Spleen (tissue), 7 donors: Measurements from ENCODE around the gene ATP10A.

Experiments
- CTCF ChIP-seq, 11 experiments: fragments of 200-600 bp in 7 of 11; fragments of 450-650 bp in 4 of 11; sonication (generic) in 4 of 11; IDR thresholded peaks in 8 of 11; conservative IDR thresholded peaks in 3 of 11; 1 replicate in 7 of 11; 2 replicates in 4 of 11; pipeline versions ENCODE4 v1.4.0 to v1.8.0; 2016 to 2021; ENCODE audit warnings: antibody characterized with exemption in 11 of 11, inconsistent platforms in 4 of 11, mild to moderate bottlenecking in 1 of 11
- POLR2A ChIP-seq, 3 donors: fragments of 450-650 bp; IDR thresholded peaks; one replicate each; pipeline ENCODE4 v1.5.1; 2017; ENCODE audit warnings: antibody characterized with exemption in 3 of 3, mild to moderate bottlenecking in 1 of 3
- donor health status: DM: no; HTN: no; CAD: no; lungs with moderate emphysema.
- donor health status: DM: no; HTN: no; CAD: no.
- donor health status: DM: no; HTN: no; CAD: no.

- TF ChIP-seq CTCF (IDR thresholded peaks at IDR 0.05 in 8 of 11, conservative IDR thresholded peaks at IDR 0.05 in 3 of 11) (no peak), POLR2A (IDR thresholded peaks at IDR 0.05) (no peak)
Observed at GRCh38 chr15:25784876-25785640, 78.1 kb downstream of the ATP10A start.
